Astrocyte (in vitro differentiated cells and primary cell): Measurements from ENCODE around the gene MAP1S. TPM values are rescaled to one million over a fixed set of nuclear protein-coding genes. Genes with fewer than 3 reads are reported as not detected.

ENCODE experiments used
- DNase-seq: peaks from one replicate; pipeline ENCODE4 v3.0.0-alpha.2; 2010; ENCODE audit warnings: low read depth
- FAIRE-seq: peaks from 2 replicates; lab custom pipeline; 2011; peaks lifted over from hg19 to GRCh38; lab: Jason Lieb, UNC
- H2AFZ ChIP-seq: 2 replicates; pipeline ENCODE4 v1.6.0; 2012; ENCODE audit warnings: low read depth, low read length, inconsistent platforms
- H3K27ac ChIP-seq: 2 replicates; pipeline ENCODE4 v1.5.1; 2011; ENCODE audit warnings: low read depth, low read length, inconsistent platforms
- H3K27me3 ChIP-seq: 2 replicates; pipeline ENCODE4 v1.6.0; 2011; ENCODE audit warnings: low read length, inconsistent platforms; ENCODE audit not compliant: insufficient read depth
- H3K36me3 ChIP-seq: 2 replicates; pipeline ENCODE4 v1.5.1; 2011; ENCODE audit warnings: low read length, inconsistent platforms; ENCODE audit not compliant: insufficient read depth
- H3K4me1 ChIP-seq: 2 replicates; pipeline ENCODE4 v1.5.1; 2011; ENCODE audit warnings: low read length, inconsistent platforms; ENCODE audit not compliant: insufficient read depth
- H3K4me2 ChIP-seq: 2 replicates; pipeline ENCODE4 v1.6.0; 2012; ENCODE audit warnings: low read length, inconsistent platforms
- H3K4me3 ChIP-seq: 2 replicates; pipeline ENCODE4 v1.5.1; 2011; ENCODE audit warnings: low read depth, mild to moderate bottlenecking, low read length, inconsistent platforms; ENCODE audit not compliant: insufficient read depth
- H3K79me2 ChIP-seq: 2 replicates; pipeline ENCODE4 v1.6.0; 2012; ENCODE audit warnings: mild to moderate bottlenecking, low read length, inconsistent platforms; ENCODE audit not compliant: insufficient read depth
- H3K9ac ChIP-seq: 2 replicates; pipeline ENCODE4 v1.6.0; 2012; ENCODE audit warnings: mild to moderate bottlenecking, low read length, inconsistent platforms
- H3K9me3 ChIP-seq: 2 replicates; pipeline ENCODE4 v1.5.1; 2012; ENCODE audit warnings: low read depth, mild to moderate bottlenecking, low read length, inconsistent platforms; ENCODE audit not compliant: insufficient read depth
- H4K20me1 ChIP-seq: 2 replicates; pipeline ENCODE4 v1.6.0; 2012; ENCODE audit warnings: low read length, inconsistent platforms; ENCODE audit not compliant: insufficient read depth
- H3K27ac Mint-ChIP-seq: one replicate; pipeline ENCODE4 v1.8.0; 2021; ENCODE audit warnings: mild to moderate bottlenecking, mixed read lengths; ENCODE audit not compliant: unreplicated experiment
- H3K27me3 Mint-ChIP-seq: one replicate; pipeline ENCODE4 v1.8.0; 2021; ENCODE audit warnings: low read depth, mixed read lengths; ENCODE audit not compliant: unreplicated experiment
- H3K36me3 Mint-ChIP-seq: one replicate; pipeline ENCODE4 v1.8.0; 2021; ENCODE audit warnings: low read depth, mixed read lengths; ENCODE audit not compliant: unreplicated experiment
- H3K4me1 Mint-ChIP-seq: one replicate; pipeline ENCODE4 v1.8.0; 2021; ENCODE audit warnings: low read depth, mixed read lengths; ENCODE audit not compliant: unreplicated experiment
- H3K4me3 Mint-ChIP-seq: one replicate; pipeline ENCODE4 v1.8.0; 2021; ENCODE audit warnings: mild to moderate bottlenecking, moderate library complexity, mixed read lengths; ENCODE audit not compliant: unreplicated experiment
- H3K9me3 Mint-ChIP-seq: one replicate; pipeline ENCODE4 v1.8.0; 2021; ENCODE audit warnings: mild to moderate bottlenecking, mixed read lengths; ENCODE audit not compliant: unreplicated experiment
- EZH2 ChIP-seq: IDR thresholded peaks from 2 replicates; pipeline ENCODE4 v1.6.1; 2012; ENCODE audit warnings: mild to moderate bottlenecking, low read length, inconsistent platforms; ENCODE audit not compliant: insufficient read depth
- total RNA-seq: library from RNA; stranded (reverse); gene quantifications from 2 replicates; pipeline ENCODE4 v1.2.1, GENCODE V29; 2021
- TF ChIP-seq, protein P1 (sequence below): IDR thresholded peaks from 2 replicates; pipeline ENCODE4 v1.5.1; 2011; ENCODE audit warnings: low read depth, mild to moderate bottlenecking, inconsistent platforms, low read length, moderate library complexity; ENCODE audit not compliant: insufficient read depth

MAP1S gene
- total RNA-seq, 1 donor from 2014 or later, result 82.2 TPM

DNA sequence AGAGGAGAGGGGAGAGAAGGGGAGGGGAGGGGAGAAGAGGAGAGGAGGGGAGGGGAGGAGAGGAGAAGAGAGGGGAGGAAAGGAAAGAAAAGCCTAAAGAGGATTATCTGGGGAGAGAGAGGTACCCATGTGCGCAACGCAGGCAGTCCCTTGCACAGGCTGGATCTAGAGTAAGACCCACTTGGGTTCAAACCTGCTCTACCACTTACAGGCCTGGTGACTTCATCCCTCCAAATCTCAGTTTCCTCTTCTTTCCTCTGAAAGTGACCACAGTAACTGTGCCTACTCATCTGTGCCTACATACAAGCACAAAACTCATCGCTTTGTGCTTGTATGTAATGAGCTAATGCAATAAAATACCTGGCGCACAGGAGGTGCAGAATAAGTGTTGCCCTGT lies 732 bp upstream of the MAP1S start:
- peaks cover 24% of the 10 kb centered on the region for H3K4me1 Mint-ChIP-seq
- TF ChIP-seq, protein P1, sequence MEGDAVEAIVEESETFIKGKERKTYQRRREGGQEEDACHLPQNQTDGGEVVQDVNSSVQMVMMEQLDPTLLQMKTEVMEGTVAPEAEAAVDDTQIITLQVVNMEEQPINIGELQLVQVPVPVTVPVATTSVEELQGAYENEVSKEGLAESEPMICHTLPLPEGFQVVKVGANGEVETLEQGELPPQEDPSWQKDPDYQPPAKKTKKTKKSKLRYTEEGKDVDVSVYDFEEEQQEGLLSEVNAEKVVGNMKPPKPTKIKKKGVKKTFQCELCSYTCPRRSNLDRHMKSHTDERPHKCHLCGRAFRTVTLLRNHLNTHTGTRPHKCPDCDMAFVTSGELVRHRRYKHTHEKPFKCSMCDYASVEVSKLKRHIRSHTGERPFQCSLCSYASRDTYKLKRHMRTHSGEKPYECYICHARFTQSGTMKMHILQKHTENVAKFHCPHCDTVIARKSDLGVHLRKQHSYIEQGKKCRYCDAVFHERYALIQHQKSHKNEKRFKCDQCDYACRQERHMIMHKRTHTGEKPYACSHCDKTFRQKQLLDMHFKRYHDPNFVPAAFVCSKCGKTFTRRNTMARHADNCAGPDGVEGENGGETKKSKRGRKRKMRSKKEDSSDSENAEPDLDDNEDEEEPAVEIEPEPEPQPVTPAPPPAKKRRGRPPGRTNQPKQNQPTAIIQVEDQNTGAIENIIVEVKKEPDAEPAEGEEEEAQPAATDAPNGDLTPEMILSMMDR, result no peak
- TF ChIP-seq EZH2, result no peak
- peaks cover 4% of the 10 kb centered on the region for H3K36me3 Mint-ChIP-seq
- no peak overlapping the region for H3K27ac Mint-ChIP-seq
- no peaks in the 10 kb centered on the region for H3K27me3 Mint-ChIP-seq
- Histone ChIP-seq H3K79me2 (peaks cover 42% of the 10 kb centered on the region), H2AFZ (no peak overlapping the region), H3K9ac (no peak overlapping the region), H3K4me3 (no peak overlapping the region), H3K36me3 (no peaks in the 10 kb centered on the region), H3K4me1 (peaks cover 24% of the 10 kb centered on the region), H4K20me1 (peaks cover 33% of the 10 kb centered on the region), H3K4me2 (no peak overlapping the region), H3K9me3 (no peaks in the 10 kb centered on the region), H3K27ac (no peak overlapping the region), H3K27me3 (no peaks in the 10 kb centered on the region)
- no peak for DNase-seq
- H3K9me3 Mint-ChIP-seq, result no peaks in the 10 kb centered on the region
- FAIRE-seq, result no peak
- peak overlapping the region; percentile 87 for H3K4me3 Mint-ChIP-seq

DNA sequence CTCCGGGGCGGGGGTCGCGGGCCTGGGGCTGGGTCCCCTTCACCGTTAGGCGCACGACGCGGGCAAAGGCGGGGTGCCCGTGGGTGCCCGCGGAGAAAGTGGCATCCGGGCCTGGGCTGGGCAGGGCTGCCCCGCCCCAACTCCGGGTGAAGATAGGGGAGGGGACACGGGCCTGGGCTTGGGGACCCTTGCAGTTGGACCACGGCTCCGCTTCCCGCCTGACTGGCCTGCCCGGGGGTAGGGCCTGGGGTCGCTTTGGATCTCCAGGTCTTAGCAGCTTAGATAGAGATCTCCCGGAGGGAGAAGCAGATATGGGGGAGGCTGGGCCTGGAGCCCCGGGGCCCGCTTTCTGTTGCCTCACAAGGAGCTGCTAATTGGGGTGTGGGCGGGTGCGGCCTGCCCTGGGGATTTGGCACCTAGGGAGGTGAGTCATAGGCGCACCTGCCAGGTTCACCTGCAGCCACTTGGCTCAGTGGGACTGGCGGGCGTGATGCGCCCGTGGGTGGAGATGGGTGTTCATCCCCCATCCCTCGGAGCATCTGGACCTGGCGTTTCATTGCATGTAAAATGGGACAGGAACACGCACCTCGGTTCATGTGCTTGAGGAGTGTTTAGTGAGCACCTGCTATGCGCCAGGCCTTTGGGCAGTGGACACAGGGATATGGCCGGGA lies 585 bp downstream of the MAP1S start:
- H4K20me1 ChIP-seq, result peaks cover 45% of the 10 kb centered on the region
- H3K27me3 ChIP-seq, result no peaks in the 10 kb centered on the region
- H3K4me1 ChIP-seq, result peaks cover 24% of the 10 kb centered on the region
- H3K36me3 ChIP-seq, result peaks cover 4% of the 10 kb centered on the region
- no peaks in the 10 kb centered on the region for H3K9me3 Mint-ChIP-seq
- no peaks in the 10 kb centered on the region for H3K9me3 ChIP-seq
- H2AFZ ChIP-seq, result no peak overlapping the region
- peak overlapping the region; percentile 26 for H3K27ac Mint-ChIP-seq
- peak overlapping the region; percentile 33 for H3K27ac ChIP-seq
- no peaks in the 10 kb centered on the region for H3K27me3 Mint-ChIP-seq
- DNase-seq (no peak), FAIRE-seq (no peak)
- peak overlapping the region; percentile 83 for H3K9ac ChIP-seq
- H3K4me3 Mint-ChIP-seq, result peak overlapping the region; percentile 93
- H3K4me3 ChIP-seq, result peak overlapping the region; percentile 80
- H3K4me2 ChIP-seq, result peak overlapping the region; percentile 99
- H3K79me2 ChIP-seq, result peaks cover 54% of the 10 kb centered on the region
- peaks cover 24% of the 10 kb centered on the region for H3K4me1 Mint-ChIP-seq
- TF ChIP-seq, protein P1, result no peak
- H3K36me3 Mint-ChIP-seq, result peaks cover 4% of the 10 kb centered on the region

DNA sequence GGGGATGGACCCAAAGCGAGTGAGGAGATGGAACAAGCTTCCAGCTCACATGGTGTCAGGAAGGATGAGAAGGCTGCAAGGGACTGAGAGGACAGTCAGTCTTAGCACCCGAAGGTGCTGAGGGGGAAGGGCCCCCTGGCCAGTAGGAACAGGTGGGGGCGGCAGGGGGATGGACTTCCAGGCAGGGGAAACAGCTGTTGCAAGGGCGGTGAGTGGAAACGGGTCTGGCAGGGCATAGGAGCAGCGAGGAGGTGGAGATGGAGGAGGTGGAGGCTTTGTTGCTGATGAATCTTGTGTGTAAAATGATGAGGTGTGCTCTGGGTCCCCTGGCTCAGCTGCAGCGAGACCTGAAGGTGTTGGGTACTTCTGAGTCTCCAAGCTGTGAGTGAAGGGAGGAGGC lies 1.2 kb downstream of the MAP1S start:
- H4K20me1 ChIP-seq, result peaks cover 50% of the 10 kb centered on the region
- H2AFZ ChIP-seq, result no peak overlapping the region
- peak overlapping the region; percentile 80 for H3K4me3 ChIP-seq
- peak overlapping the region; percentile 83 for H3K9ac ChIP-seq
- Mint-ChIP-seq H3K27ac (peak overlapping the region; percentile 41), H3K4me1 (peaks cover 24% of the 10 kb centered on the region), H3K4me3 (peak overlapping the region; percentile 93), H3K36me3 (peaks cover 7% of the 10 kb centered on the region), H3K9me3 (no peaks in the 10 kb centered on the region), H3K27me3 (no peaks in the 10 kb centered on the region)
- H3K36me3 ChIP-seq, result peaks cover 4% of the 10 kb centered on the region
- H3K27ac ChIP-seq, result no peak overlapping the region
- H3K4me1 ChIP-seq, result peaks cover 24% of the 10 kb centered on the region
- no peak for FAIRE-seq
- H3K79me2 ChIP-seq, result peaks cover 60% of the 10 kb centered on the region
- H3K4me2 ChIP-seq, result peak overlapping the region; percentile 99
- TF ChIP-seq EZH2, result no peak
- TF ChIP-seq, protein P1, result no peak
- no peaks in the 10 kb centered on the region for H3K27me3 ChIP-seq
- H3K9me3 ChIP-seq, result no peaks in the 10 kb centered on the region
- DNase-seq, result no peak
